ENCODE data around the gene TASOR2. TPM values are rescaled to one million over a fixed set of nuclear protein-coding genes. Genes with fewer than 3 reads are reported as not detected.

The TASOR2 gene
- total and polyA plus RNA-seq, 2 donors (not counting 3 experiments of a cell fraction or from before 2014, with no cell fraction given): 13.6 to 49.9 TPM

GRCh38 chr10:5723692-5724091 lies 39.1 kb downstream of the TASOR2 start:
- Histone ChIP-seq H3K4me1 (ENCODE audit: control insufficient read depth, extremely low read depth, insufficient read depth, low read length) (no peaks in the 10 kb centered on the region), H3K9ac (replicated peaks; ENCODE audit: extremely low read depth, insufficient read depth, low read length) (no peak overlapping the region), H3K9me3 (replicated peaks; ENCODE audit: control insufficient read depth, insufficient read depth, low read length) (no peaks in the 10 kb centered on the region), H2AFZ (ENCODE audit: low read depth, low read length) (no peak overlapping the region), H3K36me3 (ENCODE audit: control insufficient read depth in 2 of 2, extremely low read depth in 1 of 2, insufficient read depth in 2 of 2, low read length in 2 of 2) (peaks cover 2 to 4% of the 10 kb centered on the region in 2 experiments), H3K79me2 (ENCODE audit: control insufficient read depth, insufficient read depth, low read length) (peaks cover 6% of the 10 kb centered on the region), H3K4me2 (ENCODE audit: insufficient read depth, low read length) (no peak overlapping the region), H3K4me3 (replicated peaks in 1 of 3; ENCODE audit: insufficient read depth in 1 of 3, low read depth in 1 of 3, low read length in 3 of 3) (no peak overlapping the region), H3K27me3 (ENCODE audit: control insufficient read depth in 2 of 2, insufficient read depth in 2 of 2, low read length in 2 of 2) (no peaks in the 10 kb centered on the region), H3K27ac (ENCODE audit: insufficient read depth, low read depth, low read length) (no peak overlapping the region), H3K9me1 (replicated peaks; ENCODE audit: control insufficient read depth, extremely low read depth, insufficient read depth, low read length) (no peaks in the 10 kb centered on the region), H4K20me1 (replicated peaks; ENCODE audit: control insufficient read depth, extremely low read depth, insufficient read depth, low read length) (no peaks in the 10 kb centered on the region)
- no peak for DNase-seq (ENCODE audit: low read depth, low spot score)
- POLR2A ChIA-PET: no interaction called here
- TF ChIP-seq FOS (IDR thresholded peaks at IDR 0.05; ENCODE audit: borderline replicate concordance, insufficient read depth, low read length): no peak
- TF ChIP-seq EZH2 (IDR thresholded peaks at IDR 0.05; ENCODE audit: borderline replicate concordance, low read depth, low read length, severe bottlenecking): no peak
- TF ChIP-seq JUN (IDR thresholded peaks at IDR 0.05; ENCODE audit: borderline replicate concordance, insufficient read depth, insufficient read length, low read depth): no peak
- no peak for TF ChIP-seq GATA2 (IDR thresholded peaks at IDR 0.05; ENCODE audit: insufficient read depth, insufficient read length, low read depth, low read length)
- dilution Hi-C loops (cut with MboI; ENCODE audit: extremely low pct_ligation_motif_present, low sequenced_read_pairs): no loop called here
- no TSS peak for BruUV-seq (replicated peaks)
- intact Hi-C loops (cut with micrococcal nuclease): no loop called here
- no peak for FAIRE-seq
- CTCF ChIA-PET: no interaction called here

- no peak overlapping the region for H3K27ac ChIP-seq (ENCODE audit: insufficient read depth, low read depth, low read length)
- no peak overlapping the region for H3K9ac ChIP-seq (replicated peaks; ENCODE audit: extremely low read depth, insufficient read depth, low read length)
- no TSS peak for BruUV-seq (replicated peaks)
- H3K27me3 ChIP-seq (ENCODE audit: control insufficient read depth in 2 of 2, insufficient read depth in 2 of 2, low read length in 2 of 2): no peaks in the 10 kb centered on the region
- no peaks in the 10 kb centered on the region for H3K9me3 ChIP-seq (replicated peaks; ENCODE audit: control insufficient read depth, insufficient read depth, low read length)
- H3K4me3 ChIP-seq (replicated peaks in 1 of 3; ENCODE audit: insufficient read depth in 1 of 3, low read depth in 1 of 3, low read length in 3 of 3): no peak overlapping the region
- ChIA-PET CTCF (interaction anchor here (1.2 kb wide), 1 partner anchor 109 kb away, joined by 3 read pairs; no protein-coding TSS in a partner anchor), POLR2A (no interaction called here)
- H2AFZ ChIP-seq (ENCODE audit: low read depth, low read length): no peak overlapping the region
- no peaks in the 10 kb centered on the region for H4K20me1 ChIP-seq (replicated peaks; ENCODE audit: control insufficient read depth, extremely low read depth, insufficient read depth, low read length)
- H3K4me2 ChIP-seq (ENCODE audit: insufficient read depth, low read length): no peak overlapping the region
- H3K9me1 ChIP-seq (replicated peaks; ENCODE audit: control insufficient read depth, extremely low read depth, insufficient read depth, low read length): no peaks in the 10 kb centered on the region
- peaks cover 9 to 13% of the 10 kb centered on the region in 2 experiments for H3K36me3 ChIP-seq (ENCODE audit: control insufficient read depth in 2 of 2, extremely low read depth in 1 of 2, insufficient read depth in 2 of 2, low read length in 2 of 2)
- intact Hi-C loops (cut with micrococcal nuclease): no loop called here
- dilution Hi-C loops (cut with MboI; ENCODE audit: extremely low pct_ligation_motif_present, low sequenced_read_pairs): no loop called here
- H3K79me2 ChIP-seq (ENCODE audit: control insufficient read depth, insufficient read depth, low read length): no peaks in the 10 kb centered on the region
- no peaks in the 10 kb centered on the region for H3K4me1 ChIP-seq (ENCODE audit: control insufficient read depth, extremely low read depth, insufficient read depth, low read length)
- DNase-seq (ENCODE audit: low read depth, low spot score) (no peak), FAIRE-seq (no peak)
- TF ChIP-seq FOS (IDR thresholded peaks at IDR 0.05; ENCODE audit: borderline replicate concordance, insufficient read depth, low read length) (no peak), MYC (IDR thresholded peaks at IDR 0.05; ENCODE audit: low read depth, low read length) (no peak), GATA2 (IDR thresholded peaks at IDR 0.05; ENCODE audit: insufficient read depth, insufficient read length, low read depth, low read length) (no peak), CTCF (IDR thresholded peaks at IDR 0.05; ENCODE audit: extremely low read depth in 1 of 2, insufficient read depth in 1 of 2, low read depth in 1 of 2, low read length in 2 of 2) (no peak)
These were observed 46.1 kb downstream of the TASOR2 start for GRCh38 chr10:5730766-5731165.
